HCT116 (cell line): Measurements from ENCODE around the gene GARIN3.

Experiments
- CBX3 ChIP-seq: IDR thresholded peaks from 2 replicates; pipeline ENCODE4 v1.6.1; 2012; ENCODE audit warnings: low read depth
- CEBPB ChIP-seq: IDR thresholded peaks from 2 replicates; pipeline ENCODE4 v1.6.1; 2012; ENCODE audit warnings: low read depth
- CTCF ChIP-seq, 3 experiments: fragments of 200-600 bp in 1 of 3; sonication (generic) in 1 of 3; IDR thresholded peaks in 2 of 3; conservative IDR thresholded peaks in 1 of 3; 2 replicates each; pipeline ENCODE4 v1.5.1; 2012 to 2017; ENCODE audit warnings: low read depth in 2 of 3, low read length in 2 of 3, antibody characterized with exemption in 1 of 3, borderline replicate concordance in 1 of 3, control low read depth in 1 of 3, mild to moderate bottlenecking in 1 of 3, mixed read lengths in 1 of 3, mixed run types in 1 of 3, moderate library complexity in 1 of 3; ENCODE audit not compliant: insufficient read depth in 1 of 3
- EGR1 ChIP-seq: IDR thresholded peaks from 2 replicates; pipeline ENCODE4 v1.6.1; 2012; ENCODE audit warnings: low read depth
- EZH2 ChIP-seq: fragments of 200-600 bp; sonication (generic); IDR thresholded peaks from 2 replicates; pipeline ENCODE4 v1.6.1; 2017; ENCODE audit warnings: antibody characterized with exemption, mixed run types
- EZH2phosphoT487 ChIP-seq: fragments of 200-600 bp; IDR thresholded peaks from 2 replicates; pipeline ENCODE4 v1.6.1; 2018; ENCODE audit warnings: antibody characterized with exemption, borderline replicate concordance
- MAX ChIP-seq: IDR thresholded peaks from 2 replicates; pipeline ENCODE4 v1.6.1; 2012
- POLR2A ChIP-seq: IDR thresholded peaks from 2 replicates; pipeline ENCODE4 v1.7.0; 2011; ENCODE audit warnings: borderline replicate concordance; ENCODE audit not compliant: insufficient read depth, insufficient read length; ENCODE audit errors: extremely low read depth
- POLR2AphosphoS5 ChIP-seq: IDR thresholded peaks from 2 replicates; pipeline ENCODE4 v1.6.1; 2011; ENCODE audit warnings: mild to moderate bottlenecking, low read depth, low read length, moderate library complexity
- REST ChIP-seq: IDR thresholded peaks from 2 replicates; pipeline ENCODE4 v1.6.1; 2012; ENCODE audit warnings: low read depth
- SP1 ChIP-seq: IDR thresholded peaks from 2 replicates; pipeline ENCODE4 v1.6.1; 2012; ENCODE audit warnings: low read depth
- TCF7L2 ChIP-seq: IDR thresholded peaks from 2 replicates; pipeline ENCODE4 v1.7.0; 2011; ENCODE audit warnings: borderline replicate concordance, inconsistent platforms; ENCODE audit not compliant: insufficient read depth, insufficient read length; ENCODE audit errors: extremely low read depth
- YY1 ChIP-seq: IDR thresholded peaks from 2 replicates; pipeline ENCODE4 v1.6.1; 2011; ENCODE audit warnings: low read length, low read depth, moderate library complexity, mild to moderate bottlenecking; ENCODE audit not compliant: insufficient replicate concordance; ENCODE audit errors: extremely low read depth
- ZNF274 ChIP-seq: fragments of 200-500 bp; sonication (Bioruptor generic); IDR thresholded peaks from 2 replicates; pipeline ENCODE4 v1.6.1; 2014; ENCODE audit warnings: mild to moderate bottlenecking, low read depth, low read length, inconsistent platforms

DNA sequence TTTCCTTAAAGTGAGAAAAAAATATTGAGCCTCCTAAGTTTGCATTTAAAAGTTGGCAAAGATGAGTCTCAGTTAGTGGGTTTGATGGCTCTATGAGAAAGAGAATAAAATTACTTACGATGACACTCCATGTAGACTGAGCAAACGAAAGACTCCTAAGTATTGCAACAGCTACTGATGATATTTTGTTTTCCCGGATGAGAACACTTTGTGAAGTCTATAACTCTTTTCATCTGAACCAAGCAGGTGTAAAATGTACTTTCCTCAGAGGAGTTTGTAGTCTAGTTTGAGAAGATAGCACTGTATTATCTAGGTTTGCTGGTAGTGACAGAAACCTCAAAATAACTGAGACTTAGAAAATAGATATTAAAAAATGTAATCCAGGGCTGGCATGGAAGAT, 12.9 kb upstream of the GARIN3 start:
- TF ChIP-seq CTCF (IDR thresholded peaks at IDR 0.05 in 2 of 3, conservative IDR thresholded peaks at IDR 0.05 in 1 of 3; ENCODE audit: borderline replicate concordance in 1 of 3, insufficient read depth in 1 of 3, low read depth in 2 of 3, low read length in 2 of 3): no peak
- TF ChIP-seq TCF7L2: no peak
- no peak for TF ChIP-seq REST
- TF ChIP-seq SP1: no peak
- no peak for TF ChIP-seq ZNF274
- no peak for TF ChIP-seq MAX
- no peak for TF ChIP-seq YY1
- no peak for TF ChIP-seq EZH2
- TF ChIP-seq POLR2A: no peak
- TF ChIP-seq POLR2AphosphoS5: no peak
- no peak for TF ChIP-seq EGR1
- no peak for TF ChIP-seq CBX3
- no peak for TF ChIP-seq EZH2phosphoT487
- TF ChIP-seq CEBPB: no peak
